ENCODE data around the gene NDST3. TPM values are rescaled to one million over a fixed set of nuclear protein-coding genes. Genes with fewer than 3 reads are reported as not detected.

NDST3 gene
- total RNA-seq, 1 donor from 2014 or later: not detected

- CTCF ChIA-PET: no interaction called here
- Mint-ChIP-seq H3K9me3 (peaks cover 8% of the 10 kb centered on the region), H3K36me3 (ENCODE audit: low read depth) (no peaks in the 10 kb centered on the region), H3K4me3 (no peak overlapping the region), H3K27ac (no peak overlapping the region), H3K4me1 (no peaks in the 10 kb centered on the region), H3K27me3 (no peaks in the 10 kb centered on the region)
- TF ChIP-seq CTCF (IDR thresholded peaks at IDR 0.05): no peak
- POLR2A ChIA-PET: no interaction called here
- intact Hi-C loops (cut with micrococcal nuclease): no loop called here
- no peak for ATAC-seq (ENCODE audit: low read depth)
- DNase-seq: no peak
Observed at GRCh38 chr4:118171381-118171780, 137.1 kb downstream of the NDST3 start.

GRCh38 chr4:118173126-118173525 lies 138.8 kb downstream of the NDST3 start:
- ChIA-PET CTCF (no interaction called here), POLR2A (no interaction called here)
- no peaks in the 10 kb centered on the region for H3K4me1 Mint-ChIP-seq
- no peak for ATAC-seq (ENCODE audit: low read depth)
- DNase-seq: no peak
- H3K36me3 Mint-ChIP-seq (ENCODE audit: low read depth): no peaks in the 10 kb centered on the region
- no peaks in the 10 kb centered on the region for H3K9me3 Mint-ChIP-seq
- no peak for TF ChIP-seq CTCF (IDR thresholded peaks at IDR 0.05)
- intact Hi-C loops (cut with micrococcal nuclease): no loop called here
- no peak overlapping the region for H3K4me3 Mint-ChIP-seq
- H3K27ac Mint-ChIP-seq: no peak overlapping the region
- H3K27me3 Mint-ChIP-seq: no peaks in the 10 kb centered on the region

- Mint-ChIP-seq H3K4me1 (no peaks in the 10 kb centered on the region), H3K9me3 (no peaks in the 10 kb centered on the region), H3K4me3 (no peak overlapping the region), H3K36me3 (ENCODE audit: low read depth) (no peaks in the 10 kb centered on the region), H3K27ac (no peak overlapping the region), H3K27me3 (no peaks in the 10 kb centered on the region)
- no peak for TF ChIP-seq CTCF (IDR thresholded peaks at IDR 0.05)
- ATAC-seq (ENCODE audit: low read depth) (no peak), DNase-seq (no peak)
- POLR2A ChIA-PET: no interaction called here
- CTCF ChIA-PET: no interaction called here
- intact Hi-C loops (cut with micrococcal nuclease): no loop called here
Observed at GRCh38 chr4:118173956-118174725, 139.9 kb downstream of the NDST3 start.

- Mint-ChIP-seq H3K4me1 (no peaks in the 10 kb centered on the region), H3K4me3 (no peak overlapping the region), H3K27me3 (no peaks in the 10 kb centered on the region), H3K27ac (no peak overlapping the region), H3K36me3 (ENCODE audit: low read depth) (no peaks in the 10 kb centered on the region), H3K9me3 (no peaks in the 10 kb centered on the region)
- no peak for ATAC-seq (ENCODE audit: low read depth)
- TF ChIP-seq CTCF (IDR thresholded peaks at IDR 0.05): no peak
- ChIA-PET POLR2A (no interaction called here), CTCF (no interaction called here)
- intact Hi-C loops (cut with micrococcal nuclease): no loop called here
- no peak for DNase-seq
Observed at GRCh38 chr4:118175506-118175905, 141.2 kb downstream of the NDST3 start.

GRCh38 chr4:118177126-118177525 lies 142.8 kb downstream of the NDST3 start:
- Mint-ChIP-seq H3K4me3 (no peak overlapping the region), H3K36me3 (ENCODE audit: low read depth) (no peaks in the 10 kb centered on the region), H3K4me1 (no peaks in the 10 kb centered on the region), H3K27ac (no peak overlapping the region), H3K27me3 (no peaks in the 10 kb centered on the region), H3K9me3 (no peaks in the 10 kb centered on the region)
- no peak for ATAC-seq (ENCODE audit: low read depth)
- DNase-seq: no peak
- POLR2A ChIA-PET: no interaction called here
- TF ChIP-seq CTCF (IDR thresholded peaks at IDR 0.05): no peak
- CTCF ChIA-PET: no interaction called here
- intact Hi-C loops (cut with micrococcal nuclease): no loop called here

All from activated B cell treated with CpG ODN at 0.5 μM for 24 hours (primary cell).